Transverse colon (tissue), 4 donors: ENCODE results near the gene MGA. TPM values are rescaled to one million over a fixed set of nuclear protein-coding genes. Genes with fewer than 3 reads are reported as not detected.

Source experiments
- DNase-seq: peaks from one replicate; pipeline ENCODE4 v3.0.0-alpha.2; 2019
- H3K27ac ChIP-seq, 4 donors: fragments of 200-600 bp; sonication (generic); 2 replicates each; pipeline ENCODE4 v1.5.1; 2016 to 2018; ENCODE audit warnings: inconsistent platforms in 4 of 4
- H3K27me3 ChIP-seq: fragments of 200-600 bp; sonication (generic); 2 replicates; pipeline ENCODE4 v1.5.1; 2017; ENCODE audit warnings: inconsistent platforms
- H3K36me3 ChIP-seq, 4 donors: fragments of 200-600 bp; sonication (generic); 2 replicates each; pipeline ENCODE4 v1.5.1; 2017 to 2019; ENCODE audit warnings: inconsistent platforms in 4 of 4
- H3K4me1 ChIP-seq, 4 donors: fragments of 200-600 bp; sonication (generic); 2 replicates each; pipeline ENCODE4 v1.5.1; 2017 to 2020; ENCODE audit warnings: inconsistent platforms in 4 of 4
- H3K4me3 ChIP-seq, 4 donors: fragments of 200-600 bp; sonication (generic); 1 replicate in 1 of 4; 2 replicates in 3 of 4; pipeline versions ENCODE4 v1.5.1 to v1.6.1; 2017 to 2019; ENCODE audit warnings: inconsistent platforms in 4 of 4
- H3K9me3 ChIP-seq, 2 donors: fragments of 200-600 bp; sonication (generic); 2 replicates each; pipeline ENCODE4 v1.5.1; 2017 to 2019; ENCODE audit warnings: inconsistent platforms in 2 of 2
- EP300 ChIP-seq: sonication (generic); formaldehyde crosslinking; IDR thresholded peaks from one replicate; pipeline ENCODE4 v1.6.1; 2017; ENCODE audit warnings: antibody characterized with exemption, low read depth
- POLR2A ChIP-seq: fragments of 450-650 bp; IDR thresholded peaks from one replicate; pipeline ENCODE4 v1.6.1; 2016; ENCODE audit warnings: antibody characterized with exemption, mild to moderate bottlenecking, moderate library complexity
- POLR2AphosphoS5 ChIP-seq, 3 donors: sonication (generic); formaldehyde crosslinking; IDR thresholded peaks; one replicate each; pipeline ENCODE4 v1.6.1; 2016; ENCODE audit warnings: antibody characterized with exemption in 3 of 3
- WGBS, 2 donors: methylation state at CpG; one replicate each; pipeline ENCODE4 v1.1.5; 2018; ENCODE audit warnings: low coverage in 1 of 2; 5-methylcytosine and 5-hydroxymethylcytosine counted together
- in situ Hi-C, 4 donors: fragments of 200-750 bp; cut with MboI; loops; one replicate each; pipeline versions ENCODE4 v1.15.0 to v1.15.1; 2017; ENCODE audit warnings: low sequenced_read_pairs in 3 of 4, low pct_ligation_motif_present in 1 of 4, low pct_unique_long_range_greater_than_20kb in 1 of 4
- intact Hi-C: fragments of 100-400 bp; cut with DNase I; formaldehyde crosslinking; loops from one replicate; pipeline ENCODE4 v1.15.1; 2023; ENCODE audit warnings: low total_unique reads
- total RNA-seq, 4 donors: library from RNA; depleted of rRNA; stranded (reverse); fragments of >200 nt; gene quantifications; one replicate each; pipeline ENCODE4 v1.1.0, GENCODE V29; 2016
- TF ChIP-seq, protein P1 (sequence below), 5 experiments: fragments of 200-600 bp in 3 of 5; fragments of 450-650 bp in 2 of 5; sonication (generic) in 3 of 5; IDR thresholded peaks; 1 replicate in 2 of 5; 2 replicates in 3 of 5; pipeline ENCODE4 v1.5.1; 2016 to 2017; ENCODE audit warnings: antibody characterized with exemption in 5 of 5, inconsistent platforms in 3 of 5, mild to moderate bottlenecking in 2 of 5, moderate library complexity in 1 of 5

The MGA gene
- total RNA-seq, 4 donors from 2014 or later = 12.3 to 33.2 (median 27.6) TPM

DNA sequence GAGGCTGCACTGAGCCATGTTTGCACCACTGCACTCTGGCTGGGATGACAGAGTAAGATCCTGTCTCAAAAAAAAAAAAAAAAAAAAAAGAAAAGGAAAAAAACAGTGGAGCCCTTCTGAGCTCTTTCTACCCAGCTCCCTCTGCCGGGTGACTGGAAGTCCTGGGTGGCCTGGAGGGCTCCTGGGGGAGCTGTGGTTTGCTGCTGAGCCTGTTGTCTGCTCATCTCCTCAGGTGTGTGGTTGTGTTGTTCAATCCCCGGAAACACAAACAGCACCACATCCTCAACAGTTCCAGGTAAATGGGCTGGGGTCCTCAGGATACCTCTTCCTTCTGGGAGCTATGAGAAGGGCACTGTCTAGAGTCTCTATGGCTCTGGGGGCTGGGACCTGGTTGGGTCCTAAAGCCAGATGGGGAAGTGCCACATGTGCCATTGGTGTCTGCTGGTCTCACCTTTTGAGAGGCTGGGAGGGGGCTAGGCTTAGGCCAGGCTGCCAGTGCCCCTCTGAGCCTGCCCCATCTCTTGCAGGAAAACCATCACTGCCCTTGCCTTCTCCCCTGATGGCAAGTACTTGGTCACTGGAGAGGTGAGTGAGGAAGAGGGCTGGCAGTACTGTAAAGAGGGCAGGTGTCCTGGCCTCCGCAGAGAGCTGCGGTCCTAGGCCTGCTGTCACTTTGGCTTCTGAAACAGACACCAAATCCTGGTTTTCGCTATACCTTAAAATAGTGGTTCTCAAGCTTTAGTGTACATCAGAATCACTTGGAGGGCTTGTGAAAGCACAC lies 150.6 kb downstream of the MGA start:
- Histone ChIP-seq H3K4me1 (peaks cover 0 to 4% (median 3%) of the 10 kb centered on the region in 4 donors), H3K27ac (no peak overlapping the region), H3K27me3 (no peaks in the 10 kb centered on the region), H3K9me3 (no peaks in the 10 kb centered on the region), H3K4me3 (no peak overlapping the region), H3K36me3 (peaks cover 0 to 10% (median 0%) of the 10 kb centered on the region in 4 donors)
- in situ Hi-C loops (loop anchor here in 2 of 4 donors (25.0 kb wide), 1 partner anchor 199 kb away; no protein-coding TSS in a partner anchor), intact Hi-C loops (loop anchor here (2.0 to 5.0 kb wide), 2 partner anchors 38 to 204 kb away; no protein-coding TSS in a partner anchor)
- no peak for DNase-seq
- WGBS, 2 donors = 87 to 88% methylated on average over 1 to 5 of the region's 5 CpGs
- TF ChIP-seq POLR2AphosphoS5 (IDR thresholded peaks at IDR 0.05) (no peak), POLR2A (no peak), EP300 (no peak)
- TF ChIP-seq, protein P1, sequence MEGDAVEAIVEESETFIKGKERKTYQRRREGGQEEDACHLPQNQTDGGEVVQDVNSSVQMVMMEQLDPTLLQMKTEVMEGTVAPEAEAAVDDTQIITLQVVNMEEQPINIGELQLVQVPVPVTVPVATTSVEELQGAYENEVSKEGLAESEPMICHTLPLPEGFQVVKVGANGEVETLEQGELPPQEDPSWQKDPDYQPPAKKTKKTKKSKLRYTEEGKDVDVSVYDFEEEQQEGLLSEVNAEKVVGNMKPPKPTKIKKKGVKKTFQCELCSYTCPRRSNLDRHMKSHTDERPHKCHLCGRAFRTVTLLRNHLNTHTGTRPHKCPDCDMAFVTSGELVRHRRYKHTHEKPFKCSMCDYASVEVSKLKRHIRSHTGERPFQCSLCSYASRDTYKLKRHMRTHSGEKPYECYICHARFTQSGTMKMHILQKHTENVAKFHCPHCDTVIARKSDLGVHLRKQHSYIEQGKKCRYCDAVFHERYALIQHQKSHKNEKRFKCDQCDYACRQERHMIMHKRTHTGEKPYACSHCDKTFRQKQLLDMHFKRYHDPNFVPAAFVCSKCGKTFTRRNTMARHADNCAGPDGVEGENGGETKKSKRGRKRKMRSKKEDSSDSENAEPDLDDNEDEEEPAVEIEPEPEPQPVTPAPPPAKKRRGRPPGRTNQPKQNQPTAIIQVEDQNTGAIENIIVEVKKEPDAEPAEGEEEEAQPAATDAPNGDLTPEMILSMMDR (IDR thresholded peaks at IDR 0.05) = no peak

DNA sequence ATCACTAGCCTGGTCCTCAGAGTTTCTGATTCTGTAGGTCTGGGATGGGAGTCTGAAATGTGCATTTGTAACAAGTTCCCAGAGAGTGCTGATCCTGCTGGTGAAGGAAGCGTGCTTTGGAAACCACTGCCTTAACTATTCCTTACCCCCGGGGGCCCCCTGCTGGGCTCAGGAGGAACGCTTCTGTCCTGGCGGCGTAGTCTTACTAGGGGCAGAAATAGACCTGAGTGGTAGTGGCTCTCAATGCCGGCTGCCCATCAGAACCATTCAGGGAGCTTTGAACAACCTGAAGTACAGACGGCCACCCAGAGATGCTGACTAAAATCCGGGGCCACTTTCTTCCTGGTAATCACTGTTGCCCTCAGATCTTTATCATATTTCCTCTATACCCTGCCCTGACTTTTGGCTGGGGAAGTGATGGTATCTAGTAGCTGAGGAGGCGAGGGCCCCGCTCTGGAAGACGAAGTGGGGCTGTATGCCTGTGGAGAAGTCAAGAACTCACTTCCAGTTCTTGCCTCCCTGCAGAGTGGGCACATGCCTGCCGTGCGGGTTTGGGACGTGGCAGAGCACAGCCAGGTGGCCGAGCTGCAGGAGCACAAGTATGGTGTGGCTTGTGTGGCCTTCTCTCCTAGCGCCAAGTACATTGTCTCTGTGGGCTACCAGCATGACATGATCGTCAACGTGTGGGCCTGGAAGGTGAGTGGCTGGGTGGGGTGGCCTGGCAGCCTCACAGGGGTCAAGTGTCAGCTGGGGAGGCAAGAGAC lies 151.4 kb downstream of the MGA start:
- no peak overlapping the region for H3K4me3 ChIP-seq
- H3K9me3 ChIP-seq = no peaks in the 10 kb centered on the region
- TF ChIP-seq POLR2AphosphoS5 (IDR thresholded peaks at IDR 0.05) = no peak
- TF ChIP-seq, protein P1 (IDR thresholded peaks at IDR 0.05) = peak; percentile 81 to 90 (median 87)
- H3K4me1 ChIP-seq = peaks cover 0 to 4% (median 1%) of the 10 kb centered on the region in 4 donors
- peak; percentile 86 for DNase-seq
- H3K27me3 ChIP-seq = no peaks in the 10 kb centered on the region
- peaks cover 0 to 10% (median 0%) of the 10 kb centered on the region in 4 donors for H3K36me3 ChIP-seq
- H3K27ac ChIP-seq = no peak overlapping the region
- in situ Hi-C loops (loop anchor here in 2 of 4 donors (25.0 kb wide), 1 partner anchor 199 kb away; no protein-coding TSS in a partner anchor), intact Hi-C loops (loop anchor here (2.0 to 5.0 kb wide), 2 partner anchors 39 to 204 kb away; no protein-coding TSS in a partner anchor)
- 51% methylated on average over 18 of the region's 18 CpGs; no CpG with 5 or more reads in 1 of the 2 donors for WGBS, 2 donors

DNA sequence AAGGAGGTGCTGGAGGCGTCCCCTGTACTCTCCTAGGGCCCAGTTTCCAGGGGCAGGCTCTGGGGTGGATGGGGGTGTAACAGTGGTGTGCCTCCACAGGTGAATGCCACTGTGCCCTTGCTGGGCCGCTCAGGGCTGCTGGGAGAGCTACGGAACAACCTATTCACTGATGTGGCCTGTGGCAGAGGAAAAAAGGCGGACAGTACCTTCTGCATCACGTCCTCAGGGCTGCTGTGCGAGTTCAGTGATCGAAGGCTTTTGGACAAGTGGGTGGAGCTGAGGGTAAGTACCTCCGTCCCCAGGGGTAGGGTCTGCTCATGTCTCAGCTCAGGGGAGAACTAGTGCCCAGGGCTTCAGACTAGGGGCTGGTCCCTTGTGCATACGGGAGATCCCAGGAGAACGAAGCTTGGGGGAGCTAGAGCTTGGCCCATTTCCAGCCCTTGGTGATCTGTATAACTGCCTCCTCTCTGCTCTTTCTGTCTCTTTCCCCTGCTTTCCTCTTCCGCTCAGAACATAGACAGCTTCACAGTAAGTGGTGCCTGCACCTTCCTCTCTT lies 152.7 kb downstream of the MGA start:
- H3K36me3 ChIP-seq = peaks cover 0 to 20% (median 5%) of the 10 kb centered on the region in 4 donors
- DNase-seq = no peak
- in situ Hi-C loops = loop anchor here in 2 of 4 donors (25.0 kb wide), 1 partner anchor 201 kb away; no protein-coding TSS in a partner anchor

DNA sequence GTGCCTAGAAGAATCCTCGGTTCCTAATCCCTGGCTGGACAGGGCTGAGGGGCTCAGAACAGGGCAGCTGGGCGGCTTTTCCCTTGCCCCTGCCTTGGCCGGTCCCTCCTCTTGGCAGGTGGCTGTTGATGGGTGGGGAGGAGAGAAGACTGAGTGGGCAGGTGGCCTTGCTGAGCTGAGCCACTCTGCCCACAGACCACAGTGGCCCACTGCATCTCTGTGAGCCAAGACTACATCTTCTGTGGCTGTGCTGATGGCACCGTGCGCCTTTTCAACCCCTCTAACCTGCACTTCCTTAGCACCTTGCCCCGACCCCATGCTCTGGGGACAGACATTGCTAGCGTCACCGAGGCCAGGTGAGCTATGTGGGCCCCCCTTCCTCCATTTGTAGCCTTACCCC lies 153.2 kb downstream of the MGA start:
- intact Hi-C loops = loop anchor here (5.0 kb wide), 1 partner anchor 206 kb away; no protein-coding TSS in a partner anchor
- no peak overlapping the region for H3K27ac ChIP-seq
- H3K36me3 ChIP-seq = peaks cover 0 to 23% (median 7%) of the 10 kb centered on the region in 4 donors
- H3K9me3 ChIP-seq = no peaks in the 10 kb centered on the region
- in situ Hi-C loops = loop anchor here in 2 of 4 donors (25.0 kb wide), 1 partner anchor 201 kb away; no protein-coding TSS in a partner anchor
- no peak for TF ChIP-seq POLR2AphosphoS5 (IDR thresholded peaks at IDR 0.05)
- no peak for TF ChIP-seq POLR2A
- TF ChIP-seq, protein P1 (IDR thresholded peaks at IDR 0.05) = no peak
- no peak for TF ChIP-seq EP300
- H3K4me1 ChIP-seq = peaks cover 0 to 4% (median 1%) of the 10 kb centered on the region in 4 donors
- DNase-seq = no peak
- no peaks in the 10 kb centered on the region for H3K27me3 ChIP-seq
- H3K4me3 ChIP-seq = no peak overlapping the region
- 94 to 100% methylated on average over 1 to 8 of the region's 8 CpGs for WGBS, 2 donors

More for the DNA sequence above, 152.7 kb downstream of the MGA start:
- TF ChIP-seq POLR2A = no peak
- no peak overlapping the region for H3K4me3 ChIP-seq
- H3K4me1 ChIP-seq = peaks cover 0 to 4% (median 1%) of the 10 kb centered on the region in 4 donors
- intact Hi-C loops = loop anchor here (5.0 kb wide), 1 partner anchor 206 kb away; no protein-coding TSS in a partner anchor
- H3K9me3 ChIP-seq = no peaks in the 10 kb centered on the region
- WGBS, 2 donors = 93 to 96% methylated on average over 6 to 11 of the region's 11 CpGs
- no peaks in the 10 kb centered on the region for H3K27me3 ChIP-seq
- H3K27ac ChIP-seq = no peak overlapping the region
